ENCODE results near the gene TCF4.

GRCh38 chr18:55336438-55337100, 251.4 kb downstream of the TCF4 start:
- TF ChIP-seq CTCF (IDR thresholded peaks at IDR 0.05; ENCODE audit: low read depth, low read length, poor library complexity, severe bottlenecking) (no peak), EZH2phosphoT487 (IDR thresholded peaks at IDR 0.05; ENCODE audit: borderline replicate concordance, low read length) (no peak)

Data from DOHH2 (cell line).